ENCODE measurements around the gene NKAIN1. TPM values are rescaled to one million over a fixed set of nuclear protein-coding genes. Genes with fewer than 3 reads are reported as not detected.

The NKAIN1 gene
- total RNA-seq, 4 donors from 2014 or later, result 1.4 to 4.6 (median 4.0) TPM

GRCh38 chr1:31164291-31164690, 75.4 kb downstream of the NKAIN1 start:
- intact Hi-C loops (cut with DNase I; ENCODE audit: low total_unique reads) (no loop called here), in situ Hi-C loops (cut with MboI; ENCODE audit: low sequenced_read_pairs in 4 of 4) (no loop called here)
- no peak for ATAC-seq
- Histone ChIP-seq H3K27ac (no peak overlapping the region), H3K27me3 (no peaks in the 10 kb centered on the region), H3K36me3 (no peaks in the 10 kb centered on the region), H3K4me3 (no peak overlapping the region), H3K4me1 (peaks cover 4 to 5% of the 10 kb centered on the region in 2 donors), H3K9me3 (no peaks in the 10 kb centered on the region)
- TF ChIP-seq POLR2A (IDR thresholded peaks at IDR 0.05), result no peak
- TF ChIP-seq, protein P1, sequence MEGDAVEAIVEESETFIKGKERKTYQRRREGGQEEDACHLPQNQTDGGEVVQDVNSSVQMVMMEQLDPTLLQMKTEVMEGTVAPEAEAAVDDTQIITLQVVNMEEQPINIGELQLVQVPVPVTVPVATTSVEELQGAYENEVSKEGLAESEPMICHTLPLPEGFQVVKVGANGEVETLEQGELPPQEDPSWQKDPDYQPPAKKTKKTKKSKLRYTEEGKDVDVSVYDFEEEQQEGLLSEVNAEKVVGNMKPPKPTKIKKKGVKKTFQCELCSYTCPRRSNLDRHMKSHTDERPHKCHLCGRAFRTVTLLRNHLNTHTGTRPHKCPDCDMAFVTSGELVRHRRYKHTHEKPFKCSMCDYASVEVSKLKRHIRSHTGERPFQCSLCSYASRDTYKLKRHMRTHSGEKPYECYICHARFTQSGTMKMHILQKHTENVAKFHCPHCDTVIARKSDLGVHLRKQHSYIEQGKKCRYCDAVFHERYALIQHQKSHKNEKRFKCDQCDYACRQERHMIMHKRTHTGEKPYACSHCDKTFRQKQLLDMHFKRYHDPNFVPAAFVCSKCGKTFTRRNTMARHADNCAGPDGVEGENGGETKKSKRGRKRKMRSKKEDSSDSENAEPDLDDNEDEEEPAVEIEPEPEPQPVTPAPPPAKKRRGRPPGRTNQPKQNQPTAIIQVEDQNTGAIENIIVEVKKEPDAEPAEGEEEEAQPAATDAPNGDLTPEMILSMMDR (IDR thresholded peaks at IDR 0.05 in 4 of 5, conservative IDR thresholded peaks at IDR 0.05 in 1 of 5), result no peak
- no peak for DNase-seq

DNA sequence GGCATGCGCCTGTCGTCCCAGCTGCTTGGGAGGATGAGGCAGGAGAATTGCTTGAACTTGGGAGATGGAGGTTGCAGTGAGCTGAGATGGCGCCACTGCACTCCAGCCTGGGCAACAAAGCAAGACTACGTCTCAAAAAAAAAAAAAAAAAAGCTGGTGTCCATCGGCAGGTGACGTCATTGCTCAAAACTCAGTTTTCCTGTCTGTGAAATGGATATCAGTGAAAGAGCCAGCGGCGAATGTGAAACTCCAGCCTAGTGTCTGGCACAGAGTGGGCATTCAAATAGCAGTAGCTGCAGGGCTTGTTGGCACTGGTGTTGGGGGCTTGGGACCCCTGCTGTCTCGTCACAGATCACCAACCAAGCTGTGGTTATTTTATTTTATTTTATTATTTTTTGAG, 75.8 kb downstream of the NKAIN1 start:
- no peaks in the 10 kb centered on the region for H3K27me3 ChIP-seq
- TF ChIP-seq POLR2A (IDR thresholded peaks at IDR 0.05), result no peak
- TF ChIP-seq, protein P1 (IDR thresholded peaks at IDR 0.05 in 4 of 5, conservative IDR thresholded peaks at IDR 0.05 in 1 of 5), result no peak
- DNase-seq (no peak), ATAC-seq (no peak)
- in situ Hi-C loops (cut with MboI; ENCODE audit: low sequenced_read_pairs in 4 of 4), result no loop called here
- H3K4me1 ChIP-seq, result peaks cover 4 to 5% of the 10 kb centered on the region in 2 donors
- H3K36me3 ChIP-seq, result no peaks in the 10 kb centered on the region
- H3K4me3 ChIP-seq, result no peak overlapping the region
- intact Hi-C loops (cut with DNase I; ENCODE audit: low total_unique reads), result loop anchor here (2.0 kb wide), 2 partner anchors 19 to 133 kb away; partner anchors contain the start of genes SNRNP40 and ZCCHC17
- no peaks in the 10 kb centered on the region for H3K9me3 ChIP-seq
- H3K27ac ChIP-seq, result no peak overlapping the region

DNA sequence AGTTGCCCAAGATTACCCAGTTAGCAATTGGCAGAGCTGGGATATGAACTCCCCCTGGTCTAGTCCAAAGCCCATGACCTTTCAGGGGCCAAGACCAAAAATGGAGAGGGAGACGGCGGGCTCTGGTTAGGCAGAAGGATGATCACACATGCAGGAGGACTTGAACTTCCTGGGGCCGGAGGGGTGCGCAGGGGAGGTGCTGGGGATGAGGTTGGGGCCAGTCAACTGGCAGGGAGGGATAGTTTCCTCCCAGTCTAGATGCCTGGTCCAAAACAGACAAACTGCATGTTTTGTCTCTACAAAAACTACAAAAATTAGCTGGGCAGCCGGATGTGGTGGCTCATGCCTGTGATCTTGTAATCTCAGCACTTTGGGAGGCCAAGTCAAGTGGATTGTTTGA, 78.1 kb downstream of the NKAIN1 start:
- Histone ChIP-seq H3K27me3 (no peaks in the 10 kb centered on the region), H3K36me3 (peaks cover 0 to 3% of the 10 kb centered on the region in 2 donors), H3K27ac (no peak overlapping the region), H3K9me3 (no peaks in the 10 kb centered on the region), H3K4me1 (peaks cover 0 to 4% of the 10 kb centered on the region in 2 donors), H3K4me3 (no peak overlapping the region)
- in situ Hi-C loops (cut with MboI; ENCODE audit: low sequenced_read_pairs in 4 of 4), result no loop called here
- TF ChIP-seq POLR2A (IDR thresholded peaks at IDR 0.05), result no peak
- TF ChIP-seq, protein P1 (IDR thresholded peaks at IDR 0.05 in 4 of 5, conservative IDR thresholded peaks at IDR 0.05 in 1 of 5), result no peak
- intact Hi-C loops (cut with DNase I; ENCODE audit: low total_unique reads), result no loop called here
- no peak for DNase-seq
- ATAC-seq, result no peak

GRCh38 chr1:31159869-31160611, 79.6 kb downstream of the NKAIN1 start:
- TF ChIP-seq, protein P1 (IDR thresholded peaks at IDR 0.05 in 4 of 5, conservative IDR thresholded peaks at IDR 0.05 in 1 of 5), result no peak
- TF ChIP-seq POLR2A (IDR thresholded peaks at IDR 0.05), result no peak
- no peak for DNase-seq
- H3K9me3 ChIP-seq, result no peaks in the 10 kb centered on the region
- peaks cover 0 to 5% of the 10 kb centered on the region in 2 donors for H3K36me3 ChIP-seq
- intact Hi-C loops (cut with DNase I; ENCODE audit: low total_unique reads) (loop anchor here (10.0 kb wide), 1 partner anchor 175 kb away; no protein-coding TSS in a partner anchor), in situ Hi-C loops (cut with MboI; ENCODE audit: low sequenced_read_pairs in 4 of 4) (no loop called here)
- no peak overlapping the region for H3K27ac ChIP-seq
- H3K27me3 ChIP-seq, result no peaks in the 10 kb centered on the region
- no peak for ATAC-seq
- H3K4me1 ChIP-seq, result peaks cover 0 to 8% of the 10 kb centered on the region in 2 donors
- H3K4me3 ChIP-seq, result no peak overlapping the region

All from gastrocnemius medialis (tissue), 4 donors.